GM23338 (cell line): ENCODE results near the gene MOCS2.

Source experiments
- CREB1 ChIP-seq: fragments of 250-450 bp; sonication (Bioruptor Pico); IDR thresholded peaks from 2 replicates; pipeline ENCODE4 v1.5.0; 2020; ENCODE audit warnings: low read depth, mild to moderate bottlenecking, moderate library complexity
- EZH2 ChIP-seq: fragments of 200-600 bp; sonication (generic); IDR thresholded peaks from one replicate; pipeline ENCODE4 v1.8.0; 2017; ENCODE audit warnings: antibody characterized with exemption, mild to moderate bottlenecking, low read depth; ENCODE audit not compliant: unreplicated experiment
- EZH2phosphoT487 ChIP-seq: fragments of 200-600 bp; sonication (generic); IDR thresholded peaks from one replicate; pipeline ENCODE4 v1.8.1; 2018; ENCODE audit warnings: antibody characterized with exemption; ENCODE audit not compliant: unreplicated experiment
- JUNB ChIP-seq: IDR thresholded peaks from one replicate; pipeline ENCODE4 v1.6.1; 2016; ENCODE audit warnings: antibody characterized with exemption; ENCODE audit not compliant: unreplicated experiment
- POLR2AphosphoS5 ChIP-seq: IDR thresholded peaks from 2 replicates; pipeline ENCODE4 v1.6.1; 2016; ENCODE audit warnings: antibody characterized with exemption, low read depth
- STAT1 ChIP-seq: IDR thresholded peaks from one replicate; pipeline ENCODE4 v1.6.1; 2016; ENCODE audit warnings: antibody characterized with exemption; ENCODE audit not compliant: unreplicated experiment
- ZNF114 ChIP-seq: fragments of 250-450 bp; sonication (Bioruptor Pico); IDR thresholded peaks from 2 replicates; pipeline ENCODE4 v1.5.0; 2020; ENCODE audit warnings: mild to moderate bottlenecking, moderate library complexity
- ZNF331 ChIP-seq: fragments of 250-450 bp; sonication (Bioruptor Pico); IDR thresholded peaks from 2 replicates; pipeline ENCODE4 v1.5.0; 2020; ENCODE audit warnings: low read depth, mild to moderate bottlenecking, moderate library complexity
- TF ChIP-seq, protein P1 (sequence below), 2 experiments: fragments of 200-600 bp in 1 of 2; sonication (generic) in 1 of 2; conservative IDR thresholded peaks; 2 replicates each; pipeline versions ENCODE4 v1.5.1 to v1.6.1; 2016 to 2017; ENCODE audit warnings: antibody characterized with exemption in 2 of 2, low read depth in 2 of 2, mild to moderate bottlenecking in 2 of 2, moderate library complexity in 1 of 2
- TF ChIP-seq, protein P2 (sequence below): IDR thresholded peaks from 2 replicates; pipeline ENCODE4 v1.6.1; 2016; ENCODE audit warnings: antibody characterized with exemption
- TF ChIP-seq, protein P3 (sequence below): IDR thresholded peaks from one replicate; pipeline ENCODE4 v1.6.1; 2018; ENCODE audit warnings: antibody characterized with exemption; ENCODE audit not compliant: unreplicated experiment

DNA sequence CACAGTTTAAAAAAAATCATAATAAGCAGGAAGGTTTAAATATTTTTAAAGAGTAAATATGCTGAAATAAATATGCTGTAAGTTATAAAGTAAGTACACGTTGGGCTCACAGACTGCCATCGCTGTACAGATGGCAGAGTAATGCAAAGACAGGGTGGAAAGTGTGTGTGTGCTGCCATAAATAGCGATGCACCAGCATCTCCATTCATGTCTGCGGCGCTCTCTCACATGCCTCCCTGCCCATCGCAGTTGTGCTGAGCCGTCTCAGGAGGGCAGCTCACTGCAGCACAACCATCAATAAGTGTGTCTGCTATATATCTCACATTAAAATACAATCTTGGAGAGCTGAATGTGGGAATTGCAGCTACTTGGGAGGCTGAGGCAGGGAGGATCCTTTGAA is 14.3 kb downstream of the MOCS2 start:
- TF ChIP-seq EZH2 (no peak), STAT1 (no peak), POLR2AphosphoS5 (no peak), EZH2phosphoT487 (no peak), CREB1 (CRISPR knock-in tag) (no peak), JUNB (no peak), ZNF331 (CRISPR knock-in tag) (no peak), ZNF114 (CRISPR knock-in tag) (no peak)
- TF ChIP-seq, protein P1, sequence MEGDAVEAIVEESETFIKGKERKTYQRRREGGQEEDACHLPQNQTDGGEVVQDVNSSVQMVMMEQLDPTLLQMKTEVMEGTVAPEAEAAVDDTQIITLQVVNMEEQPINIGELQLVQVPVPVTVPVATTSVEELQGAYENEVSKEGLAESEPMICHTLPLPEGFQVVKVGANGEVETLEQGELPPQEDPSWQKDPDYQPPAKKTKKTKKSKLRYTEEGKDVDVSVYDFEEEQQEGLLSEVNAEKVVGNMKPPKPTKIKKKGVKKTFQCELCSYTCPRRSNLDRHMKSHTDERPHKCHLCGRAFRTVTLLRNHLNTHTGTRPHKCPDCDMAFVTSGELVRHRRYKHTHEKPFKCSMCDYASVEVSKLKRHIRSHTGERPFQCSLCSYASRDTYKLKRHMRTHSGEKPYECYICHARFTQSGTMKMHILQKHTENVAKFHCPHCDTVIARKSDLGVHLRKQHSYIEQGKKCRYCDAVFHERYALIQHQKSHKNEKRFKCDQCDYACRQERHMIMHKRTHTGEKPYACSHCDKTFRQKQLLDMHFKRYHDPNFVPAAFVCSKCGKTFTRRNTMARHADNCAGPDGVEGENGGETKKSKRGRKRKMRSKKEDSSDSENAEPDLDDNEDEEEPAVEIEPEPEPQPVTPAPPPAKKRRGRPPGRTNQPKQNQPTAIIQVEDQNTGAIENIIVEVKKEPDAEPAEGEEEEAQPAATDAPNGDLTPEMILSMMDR (conservative IDR thresholded peaks at IDR 0.05; ENCODE audit: low read depth in 2 of 2), result no peak
- TF ChIP-seq, protein P2, sequence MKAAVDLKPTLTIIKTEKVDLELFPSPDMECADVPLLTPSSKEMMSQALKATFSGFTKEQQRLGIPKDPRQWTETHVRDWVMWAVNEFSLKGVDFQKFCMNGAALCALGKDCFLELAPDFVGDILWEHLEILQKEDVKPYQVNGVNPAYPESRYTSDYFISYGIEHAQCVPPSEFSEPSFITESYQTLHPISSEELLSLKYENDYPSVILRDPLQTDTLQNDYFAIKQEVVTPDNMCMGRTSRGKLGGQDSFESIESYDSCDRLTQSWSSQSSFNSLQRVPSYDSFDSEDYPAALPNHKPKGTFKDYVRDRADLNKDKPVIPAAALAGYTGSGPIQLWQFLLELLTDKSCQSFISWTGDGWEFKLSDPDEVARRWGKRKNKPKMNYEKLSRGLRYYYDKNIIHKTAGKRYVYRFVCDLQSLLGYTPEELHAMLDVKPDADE, result no peak
- TF ChIP-seq, protein P3, sequence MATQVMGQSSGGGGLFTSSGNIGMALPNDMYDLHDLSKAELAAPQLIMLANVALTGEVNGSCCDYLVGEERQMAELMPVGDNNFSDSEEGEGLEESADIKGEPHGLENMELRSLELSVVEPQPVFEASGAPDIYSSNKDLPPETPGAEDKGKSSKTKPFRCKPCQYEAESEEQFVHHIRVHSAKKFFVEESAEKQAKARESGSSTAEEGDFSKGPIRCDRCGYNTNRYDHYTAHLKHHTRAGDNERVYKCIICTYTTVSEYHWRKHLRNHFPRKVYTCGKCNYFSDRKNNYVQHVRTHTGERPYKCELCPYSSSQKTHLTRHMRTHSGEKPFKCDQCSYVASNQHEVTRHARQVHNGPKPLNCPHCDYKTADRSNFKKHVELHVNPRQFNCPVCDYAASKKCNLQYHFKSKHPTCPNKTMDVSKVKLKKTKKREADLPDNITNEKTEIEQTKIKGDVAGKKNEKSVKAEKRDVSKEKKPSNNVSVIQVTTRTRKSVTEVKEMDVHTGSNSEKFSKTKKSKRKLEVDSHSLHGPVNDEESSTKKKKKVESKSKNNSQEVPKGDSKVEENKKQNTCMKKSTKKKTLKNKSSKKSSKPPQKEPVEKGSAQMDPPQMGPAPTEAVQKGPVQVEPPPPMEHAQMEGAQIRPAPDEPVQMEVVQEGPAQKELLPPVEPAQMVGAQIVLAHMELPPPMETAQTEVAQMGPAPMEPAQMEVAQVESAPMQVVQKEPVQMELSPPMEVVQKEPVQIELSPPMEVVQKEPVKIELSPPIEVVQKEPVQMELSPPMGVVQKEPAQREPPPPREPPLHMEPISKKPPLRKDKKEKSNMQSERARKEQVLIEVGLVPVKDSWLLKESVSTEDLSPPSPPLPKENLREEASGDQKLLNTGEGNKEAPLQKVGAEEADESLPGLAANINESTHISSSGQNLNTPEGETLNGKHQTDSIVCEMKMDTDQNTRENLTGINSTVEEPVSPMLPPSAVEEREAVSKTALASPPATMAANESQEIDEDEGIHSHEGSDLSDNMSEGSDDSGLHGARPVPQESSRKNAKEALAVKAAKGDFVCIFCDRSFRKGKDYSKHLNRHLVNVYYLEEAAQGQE, result no peak
